ENCODE results near the gene PPP1R11.

PPP1R11 gene

GRCh38 chr6:30043744-30044143 lies 23.3 kb upstream of the PPP1R11 start:
- Mint-ChIP-seq H3K9me3 (no peaks in the 10 kb centered on the region), H3K4me3 (no peak overlapping the region), H3K27ac (no peak overlapping the region), H3K4me1 (ENCODE audit: low read depth) (peaks cover 14% of the 10 kb centered on the region), H3K36me3 (ENCODE audit: low read depth) (peaks cover 8% of the 10 kb centered on the region), H3K27me3 (no peaks in the 10 kb centered on the region)
- DNase-seq: no peak

GRCh38 chr6:30044630-30045029 lies 22.4 kb upstream of the PPP1R11 start:
- Mint-ChIP-seq H3K27ac (no peak overlapping the region), H3K4me3 (no peak overlapping the region), H3K36me3 (ENCODE audit: low read depth) (peaks cover 8% of the 10 kb centered on the region), H3K4me1 (ENCODE audit: low read depth) (peaks cover 14% of the 10 kb centered on the region), H3K27me3 (no peaks in the 10 kb centered on the region), H3K9me3 (no peaks in the 10 kb centered on the region)
- no peak for DNase-seq

GRCh38 chr6:30047220-30047619 lies 19.8 kb upstream of the PPP1R11 start:
- Mint-ChIP-seq H3K27ac (no peak overlapping the region), H3K27me3 (no peaks in the 10 kb centered on the region), H3K4me1 (ENCODE audit: low read depth) (peaks cover 15% of the 10 kb centered on the region), H3K4me3 (no peak overlapping the region), H3K9me3 (no peaks in the 10 kb centered on the region), H3K36me3 (ENCODE audit: low read depth) (peaks cover 15% of the 10 kb centered on the region)
- DNase-seq: no peak

GRCh38 chr6:30053682-30054081 lies 13.3 kb upstream of the PPP1R11 start:
- Mint-ChIP-seq H3K27me3 (no peaks in the 10 kb centered on the region), H3K36me3 (ENCODE audit: low read depth) (peaks cover 60% of the 10 kb centered on the region), H3K27ac (no peak overlapping the region), H3K4me1 (ENCODE audit: low read depth) (peaks cover 1% of the 10 kb centered on the region), H3K9me3 (no peaks in the 10 kb centered on the region), H3K4me3 (no peak overlapping the region)
- no peak for DNase-seq

- peaks cover 15% of the 10 kb centered on the region for H3K4me1 Mint-ChIP-seq (ENCODE audit: low read depth)
- H3K27me3 Mint-ChIP-seq: no peaks in the 10 kb centered on the region
- peaks cover 62% of the 10 kb centered on the region for H3K36me3 Mint-ChIP-seq (ENCODE audit: low read depth)
- no peak overlapping the region for H3K27ac Mint-ChIP-seq
- DNase-seq: no peak
- H3K4me3 Mint-ChIP-seq: no peak overlapping the region
- no peaks in the 10 kb centered on the region for H3K9me3 Mint-ChIP-seq
Observed at GRCh38 chr6:30055513-30055912, 11.5 kb upstream of the PPP1R11 start.

GRCh38 chr6:30060606-30061091 lies 6.3 kb upstream of the PPP1R11 start:
- peaks cover 6% of the 10 kb centered on the region for H3K9me3 Mint-ChIP-seq
- H3K4me1 Mint-ChIP-seq (ENCODE audit: low read depth): peaks cover 41% of the 10 kb centered on the region
- peak; percentile 63 for DNase-seq
- H3K4me3 Mint-ChIP-seq: peak overlapping the region; percentile 97
- H3K27me3 Mint-ChIP-seq: no peaks in the 10 kb centered on the region
- H3K36me3 Mint-ChIP-seq (ENCODE audit: low read depth): peaks cover 69% of the 10 kb centered on the region
- H3K27ac Mint-ChIP-seq: peak overlapping the region; percentile 97

GRCh38 chr6:30061092-30061857 lies 5.7 kb upstream of the PPP1R11 start, which contains the start of gene POLR1H:
POLR1H (plus strand) TSS chr6:30061265; CDS start chr6:30061525, 260 bp downstream.
- H3K9me3 Mint-ChIP-seq: peaks cover 6% of the 10 kb centered on the region
- peak within 1 kb of the TSS; percentile 97 for H3K4me3 Mint-ChIP-seq
- peaks cover 68% of the 10 kb centered on the region for H3K36me3 Mint-ChIP-seq (ENCODE audit: low read depth)
- no peaks in the 10 kb centered on the region for H3K27me3 Mint-ChIP-seq
- DNase-seq: peak; percentile 87
- H3K4me1 Mint-ChIP-seq (ENCODE audit: low read depth): peaks cover 47% of the 10 kb centered on the region
- peak within 1 kb of the TSS; percentile 97 for H3K27ac Mint-ChIP-seq

- Mint-ChIP-seq H3K27ac (peak overlapping the region; percentile 97), H3K27me3 (no peaks in the 10 kb centered on the region), H3K4me3 (peak overlapping the region; percentile 97), H3K36me3 (ENCODE audit: low read depth) (peaks cover 67% of the 10 kb centered on the region), H3K4me1 (ENCODE audit: low read depth) (peaks cover 50% of the 10 kb centered on the region), H3K9me3 (peaks cover 6% of the 10 kb centered on the region)
- no peak for DNase-seq
Observed at GRCh38 chr6:30061858-30062458, 5.0 kb upstream of the PPP1R11 start.

GRCh38 chr6:30062471-30063178 lies 4.4 kb upstream of the PPP1R11 start:
- H3K4me1 Mint-ChIP-seq (ENCODE audit: low read depth): peaks cover 53% of the 10 kb centered on the region
- H3K9me3 Mint-ChIP-seq: peaks cover 6% of the 10 kb centered on the region
- peaks cover 67% of the 10 kb centered on the region for H3K36me3 Mint-ChIP-seq (ENCODE audit: low read depth)
- DNase-seq: no peak
- no peaks in the 10 kb centered on the region for H3K27me3 Mint-ChIP-seq
- H3K4me3 Mint-ChIP-seq: peak overlapping the region; percentile 97
- H3K27ac Mint-ChIP-seq: peak overlapping the region; percentile 97

GRCh38 chr6:30063315-30063714 lies 3.7 kb upstream of the PPP1R11 start:
- peak overlapping the region; percentile 97 for H3K4me3 Mint-ChIP-seq
- H3K9me3 Mint-ChIP-seq: peaks cover 6% of the 10 kb centered on the region
- DNase-seq: no peak
- peaks cover 60% of the 10 kb centered on the region for H3K4me1 Mint-ChIP-seq (ENCODE audit: low read depth)
- peak overlapping the region; percentile 79 for H3K27ac Mint-ChIP-seq
- H3K27me3 Mint-ChIP-seq: no peaks in the 10 kb centered on the region
- H3K36me3 Mint-ChIP-seq (ENCODE audit: low read depth): peaks cover 69% of the 10 kb centered on the region

GRCh38 chr6:30066082-30066481 lies 916 bp upstream of the PPP1R11 start:
- no peak for DNase-seq
- H3K4me1 Mint-ChIP-seq (ENCODE audit: low read depth): peaks cover 58% of the 10 kb centered on the region
- peak overlapping the region; percentile 92 for H3K4me3 Mint-ChIP-seq
- H3K27ac Mint-ChIP-seq: peak overlapping the region; percentile 98
- H3K9me3 Mint-ChIP-seq: peaks cover 6% of the 10 kb centered on the region
- H3K36me3 Mint-ChIP-seq (ENCODE audit: low read depth): peaks cover 86% of the 10 kb centered on the region
- peaks cover 9% of the 10 kb centered on the region for H3K27me3 Mint-ChIP-seq

- peaks cover 6% of the 10 kb centered on the region for H3K9me3 Mint-ChIP-seq
Observed at GRCh38 chr6:30067460-30068139, 602 bp downstream of the PPP1R11 start.

GRCh38 chr6:30071081-30071818 lies 4.3 kb downstream of the PPP1R11 start:
- H3K27ac Mint-ChIP-seq: no peak overlapping the region
- H3K36me3 Mint-ChIP-seq (ENCODE audit: low read depth): peaks cover 43% of the 10 kb centered on the region
- H3K9me3 Mint-ChIP-seq: no peaks in the 10 kb centered on the region
- H3K4me3 Mint-ChIP-seq: no peak overlapping the region
- H3K4me1 Mint-ChIP-seq (ENCODE audit: low read depth): peaks cover 53% of the 10 kb centered on the region
- peaks cover 58% of the 10 kb centered on the region for H3K27me3 Mint-ChIP-seq
- no peak for DNase-seq

More at GRCh38 chr6:30067460-30068139, 602 bp downstream of the PPP1R11 start:
- H3K27me3 Mint-ChIP-seq: peaks cover 23% of the 10 kb centered on the region
- peaks cover 73% of the 10 kb centered on the region for H3K36me3 Mint-ChIP-seq (ENCODE audit: low read depth)
- H3K27ac Mint-ChIP-seq: peak overlapping the region; percentile 98
- no peak for DNase-seq
- H3K4me1 Mint-ChIP-seq (ENCODE audit: low read depth): peaks cover 57% of the 10 kb centered on the region
- H3K4me3 Mint-ChIP-seq: peak overlapping the region; percentile 92
